Measurements from ENCODE around the gene ATP11A.

ATP11A gene

GRCh38 chr13:112898621-112899280 is 208.9 kb downstream of the ATP11A start:
- DNase-seq: no peak

GRCh38 chr13:112899281-112900225 is 209.7 kb downstream of the ATP11A start:
- no peak for DNase-seq

GRCh38 chr13:112900226-112900600 is 210.4 kb downstream of the ATP11A start:
- DNase-seq: no peak

DNA sequence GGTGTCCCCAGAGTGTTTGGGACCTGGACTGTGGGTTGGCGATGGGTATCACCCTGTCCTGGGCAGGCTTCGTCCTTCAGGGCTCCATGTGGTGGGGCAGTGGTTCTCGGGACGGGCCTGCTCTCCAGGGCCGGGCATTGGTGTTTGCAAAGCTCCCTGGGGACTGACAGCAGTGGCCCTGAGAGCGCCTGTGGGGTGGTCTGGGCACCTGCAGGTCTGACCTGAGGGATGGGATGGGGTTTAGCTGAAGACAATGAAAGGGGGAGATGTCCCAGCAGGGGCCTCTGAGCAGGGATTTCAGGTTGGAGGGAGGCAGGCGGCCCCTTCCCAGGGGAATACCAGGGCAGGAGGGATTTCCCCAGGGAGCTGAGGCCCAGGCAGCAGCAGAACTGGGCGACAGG is 210.9 kb downstream of the ATP11A start:
- no peak for DNase-seq

DNA sequence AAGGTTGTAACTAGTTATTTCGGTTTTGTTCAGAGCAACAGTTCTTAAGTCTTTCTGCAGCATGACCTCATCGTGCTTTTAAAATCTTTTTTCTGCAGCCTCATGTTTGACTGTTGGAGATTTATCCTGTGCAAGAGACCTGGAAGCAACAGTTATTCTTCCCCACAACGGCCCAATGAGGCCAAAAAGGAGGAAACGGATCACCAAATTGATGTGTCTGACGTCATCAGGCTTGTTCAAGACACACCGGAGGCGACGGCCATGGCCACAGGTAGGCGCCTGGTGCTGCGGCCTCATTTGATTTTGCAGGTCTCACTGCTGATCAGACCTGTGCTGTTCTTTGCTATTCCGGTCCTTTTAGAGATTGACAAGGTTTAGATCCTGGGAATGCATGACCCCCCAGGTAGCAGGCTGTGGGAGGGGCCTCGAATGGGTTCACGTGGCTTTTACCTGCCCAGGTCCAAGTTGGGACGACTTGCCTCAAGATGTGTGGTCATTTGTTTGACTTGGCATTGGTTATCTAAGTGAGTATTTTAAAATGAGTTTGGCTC is 212.3 kb downstream of the ATP11A start:
- no peak for DNase-seq

GRCh38 chr13:112902669-112903068 is 212.8 kb downstream of the ATP11A start:
- no peak for DNase-seq

DNA sequence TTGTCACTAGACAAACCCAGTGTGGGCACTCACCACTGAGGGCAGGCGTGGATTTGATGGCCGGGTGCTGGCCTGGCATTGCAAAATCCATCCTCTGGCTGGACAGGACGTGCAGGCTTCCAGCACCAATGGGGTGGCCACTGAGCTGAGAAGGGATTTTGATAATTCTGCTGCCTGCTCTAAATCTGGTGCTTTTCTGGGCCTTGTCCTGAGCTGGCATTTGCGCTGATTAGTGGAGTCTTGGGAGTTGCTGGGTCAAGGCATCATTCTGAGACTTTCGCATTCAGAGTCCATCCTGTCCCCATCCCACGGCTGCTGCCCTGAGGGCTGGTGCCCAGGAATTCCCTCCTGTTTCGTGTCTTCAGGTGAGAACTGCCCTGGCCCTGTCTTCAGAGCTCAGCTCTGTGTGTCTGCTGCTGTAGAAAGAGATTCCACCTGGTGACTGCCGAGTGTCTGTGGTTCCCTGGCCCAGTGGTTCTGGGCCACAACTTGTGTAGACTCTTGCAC is 213.3 kb downstream of the ATP11A start:
- DNase-seq: no peak

DNA sequence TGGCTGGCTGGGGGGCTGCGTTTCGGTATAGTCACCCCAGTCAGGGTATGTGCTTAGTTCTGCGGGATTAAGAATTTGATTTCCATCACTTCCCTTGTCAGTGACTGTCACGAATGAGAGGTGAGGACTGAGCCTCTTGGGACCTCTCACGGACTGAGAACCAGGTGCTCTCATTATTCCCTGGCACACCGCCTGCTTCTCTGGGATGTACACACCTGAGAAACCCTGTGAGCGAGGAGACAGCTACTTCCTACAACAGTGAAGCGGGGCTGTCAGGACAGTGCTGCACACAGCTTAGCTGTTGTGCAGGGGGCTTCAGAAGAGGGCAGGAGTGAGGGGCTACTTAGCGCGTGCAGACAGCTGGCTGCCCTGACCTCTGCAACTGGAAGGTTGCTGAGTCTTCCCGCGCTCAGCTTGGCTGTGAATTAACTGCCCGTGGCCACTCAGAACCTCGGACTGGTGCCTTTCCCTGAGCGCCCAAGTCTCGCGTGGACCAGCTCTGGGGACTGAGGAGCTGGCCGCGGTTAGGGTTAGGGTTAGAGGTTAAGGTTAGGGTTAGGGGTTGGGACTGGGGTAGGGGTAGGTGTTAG is 213.9 kb downstream of the ATP11A start:
- no peak for DNase-seq

- DNase-seq: no peak
Measured at GRCh38 chr13:112904436-112904960, 214.7 kb downstream of the ATP11A start.

DNA sequence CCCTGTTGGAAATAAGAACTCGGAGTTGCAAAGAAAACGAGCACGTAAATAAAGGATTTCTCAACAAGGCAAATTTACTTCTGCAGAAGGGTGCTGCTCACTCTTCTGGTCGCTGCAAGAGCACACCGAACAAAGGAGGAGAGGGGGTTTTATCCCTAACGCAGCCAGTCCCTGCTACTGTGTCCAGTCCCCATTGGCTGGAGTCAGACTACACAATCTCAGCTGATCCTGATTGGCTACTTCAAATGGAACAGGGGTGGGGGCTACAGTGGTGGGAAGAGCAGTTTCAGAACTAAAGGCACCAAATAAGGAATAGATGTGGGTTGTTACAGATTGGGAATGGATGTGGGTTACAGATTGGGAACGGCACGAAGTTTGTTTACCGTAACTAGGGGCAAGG is 215.2 kb downstream of the ATP11A start:
- DNase-seq: no peak

DNA sequence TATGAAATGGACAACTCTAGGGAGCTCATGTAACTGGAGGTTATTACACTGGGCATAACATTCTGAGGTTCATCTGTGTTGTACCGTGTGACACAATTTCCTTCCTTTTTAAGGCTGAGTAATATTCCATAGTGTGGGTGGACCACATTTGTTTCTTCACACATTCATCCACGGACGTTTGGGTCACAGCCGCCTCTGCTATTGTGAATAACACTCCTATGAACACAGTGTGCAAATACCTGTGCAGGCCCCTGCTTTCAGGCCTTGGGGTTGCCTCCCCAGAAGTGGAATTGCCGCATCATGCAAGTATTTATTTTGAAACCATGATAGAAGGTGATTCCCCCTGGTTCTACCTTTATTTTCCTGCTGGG is 215.8 kb downstream of the ATP11A start:
- DNase-seq: no peak

GRCh38 chr13:112905990-112906641 is 216.3 kb downstream of the ATP11A start:
- DNase-seq: no peak

DNA sequence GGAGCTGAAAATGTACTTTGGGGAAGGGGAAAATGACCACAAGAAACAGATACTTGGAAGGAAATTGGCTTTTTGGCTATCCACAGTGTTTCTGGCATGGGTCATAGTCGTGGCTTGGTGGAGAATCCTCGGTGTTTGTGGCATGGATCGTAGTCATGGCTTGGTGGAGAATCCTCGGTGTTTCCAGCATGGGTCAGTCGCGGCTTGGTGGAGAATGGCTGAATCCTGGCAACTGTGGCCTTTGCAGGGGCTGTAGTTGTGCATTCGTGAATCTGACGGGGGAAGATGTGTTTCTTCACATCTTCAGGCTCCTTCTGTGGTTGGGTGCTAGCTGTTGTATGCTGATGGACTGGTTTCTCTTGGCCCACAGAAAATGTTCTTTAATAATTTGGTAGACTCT is 217.4 kb downstream of the ATP11A start:
- DNase-seq: no peak

DNA sequence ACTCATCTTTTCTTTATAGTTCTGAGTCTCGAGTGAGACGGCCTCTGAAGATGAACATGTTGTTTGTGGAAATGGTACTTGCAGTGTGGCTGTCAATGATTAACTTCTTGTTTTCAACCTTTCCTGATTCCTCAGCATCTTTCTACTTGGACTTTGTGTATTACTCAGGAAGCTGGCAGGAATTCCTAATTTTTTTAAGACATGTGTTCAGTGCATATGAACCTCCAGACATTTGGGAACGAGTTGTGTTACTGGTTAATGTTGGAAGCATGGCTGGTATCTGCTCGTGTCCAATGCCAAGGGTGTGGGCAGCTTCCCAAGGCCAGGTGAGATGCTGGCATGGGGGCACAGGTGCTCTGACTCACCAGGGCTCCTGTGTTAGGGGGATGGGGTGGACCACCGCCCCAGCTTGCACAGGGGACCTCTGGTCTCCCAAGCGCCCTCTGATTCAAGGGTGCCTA is 218.1 kb downstream of the ATP11A start:
- DNase-seq: no peak

DNA sequence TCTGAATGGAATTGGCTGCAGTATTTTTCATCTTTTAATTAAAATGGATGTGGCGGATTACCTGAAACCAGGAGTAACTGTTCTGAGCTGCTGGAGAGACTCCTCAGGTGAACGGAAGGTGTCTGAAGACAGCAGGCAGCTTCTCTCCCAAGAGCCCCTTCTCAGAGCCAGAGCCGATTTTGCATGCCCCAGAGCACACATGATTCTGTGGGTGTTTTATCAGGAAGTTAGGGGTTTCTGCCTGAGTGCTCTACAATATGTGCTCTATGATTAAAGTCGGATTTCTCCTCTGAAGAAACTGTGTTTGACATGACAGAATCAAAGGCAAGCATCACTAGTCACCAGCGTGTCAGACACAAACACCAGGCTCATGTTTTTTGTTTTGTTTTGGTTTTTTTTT is 218.5 kb downstream of the ATP11A start:
- DNase-seq: no peak

GRCh38 chr13:112910016-112910415 is 220.2 kb downstream of the ATP11A start:
- DNase-seq: no peak

GRCh38 chr13:112910616-112911280 is 220.9 kb downstream of the ATP11A start:
- no peak for DNase-seq

GRCh38 chr13:112911285-112911701 is 221.5 kb downstream of the ATP11A start:
- no peak for DNase-seq

- no peak for DNase-seq
Measured at GRCh38 chr13:112911883-112912282, 222.0 kb downstream of the ATP11A start.

DNA sequence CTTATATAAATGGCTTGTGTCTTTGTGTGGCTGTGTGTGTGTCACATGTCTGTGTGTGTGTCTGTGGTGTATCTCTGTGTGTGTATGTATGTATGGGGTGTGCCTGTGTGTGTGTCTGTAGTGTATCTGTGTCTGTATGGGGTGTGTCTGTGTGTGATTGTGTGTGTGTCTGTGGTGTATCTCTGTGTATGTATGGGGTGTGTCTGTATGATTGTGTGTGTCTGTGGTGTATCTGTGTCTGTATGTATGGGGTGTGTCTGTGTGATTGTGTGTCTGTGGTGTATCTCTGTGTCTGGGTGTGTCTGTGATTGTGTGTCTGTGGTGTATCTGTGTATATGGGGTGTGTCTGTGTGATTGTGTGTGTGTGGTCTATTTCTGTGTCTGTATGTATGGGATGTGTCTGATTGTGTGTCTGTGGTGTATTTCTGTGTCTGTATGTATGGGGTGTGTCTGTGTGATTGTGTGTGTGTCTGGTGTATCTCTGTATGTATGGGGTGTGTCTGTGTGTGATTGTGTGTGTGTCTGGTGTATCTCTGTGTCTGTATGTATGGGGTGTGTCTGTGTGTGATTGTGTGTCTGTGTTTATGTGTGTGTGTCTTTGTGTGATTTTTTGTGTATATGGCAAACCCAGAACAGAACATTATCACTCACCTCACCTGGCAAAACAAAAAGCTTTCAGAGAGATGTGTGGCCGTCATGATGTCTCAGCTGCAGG is 223.0 kb downstream of the ATP11A start:
- DNase-seq: no peak

DNA sequence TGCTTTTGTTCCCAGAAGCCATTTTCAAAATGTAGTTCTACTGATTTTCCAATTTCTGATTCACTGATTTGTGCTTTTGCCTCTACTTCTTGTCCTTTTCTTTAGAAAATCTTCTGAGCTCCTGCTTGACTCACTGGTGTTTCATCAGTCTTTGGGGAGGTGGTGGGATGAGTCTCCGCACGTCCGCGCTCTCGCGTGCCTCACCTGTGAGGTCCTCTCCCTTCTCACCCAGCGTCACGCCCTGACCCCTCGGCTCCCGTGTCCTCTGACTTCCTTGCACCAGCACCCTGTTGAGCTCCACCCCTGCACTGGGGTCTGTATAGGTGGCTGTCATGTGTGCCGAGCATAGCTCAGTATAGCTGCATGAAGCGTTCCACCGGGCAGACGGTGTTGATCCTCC is 226.5 kb downstream of the ATP11A start:
- no peak for DNase-seq

All from activated CD8-positive, alpha-beta memory T cell treated with anti-CD3 and anti-CD28 coated beads, Interleukin-2, amount 50 U/mL, for 48 hours (primary cell).